ENCODE measurements around the gene ABCC9.

DNA sequence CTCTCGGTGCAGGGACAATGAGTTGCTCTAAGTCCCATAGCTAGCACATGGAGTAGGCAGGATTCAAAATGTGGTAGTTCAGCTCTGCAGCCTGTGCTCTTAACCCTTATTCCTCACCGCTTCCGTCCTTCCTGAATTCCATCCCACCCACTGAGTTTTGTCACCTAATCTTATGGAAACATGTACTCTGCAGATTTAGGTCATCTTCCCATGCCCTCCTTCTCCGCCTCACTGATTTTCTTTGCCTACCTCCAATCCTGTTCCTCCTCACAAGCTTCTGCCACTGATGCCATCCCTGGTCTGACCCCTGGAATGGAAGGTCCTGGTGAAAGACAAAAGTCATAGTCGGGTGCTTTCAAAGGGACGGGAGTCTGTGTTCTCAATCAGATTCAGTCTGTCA lies 46.5 kb upstream of the ABCC9 start:
- TF ChIP-seq, protein P1, sequence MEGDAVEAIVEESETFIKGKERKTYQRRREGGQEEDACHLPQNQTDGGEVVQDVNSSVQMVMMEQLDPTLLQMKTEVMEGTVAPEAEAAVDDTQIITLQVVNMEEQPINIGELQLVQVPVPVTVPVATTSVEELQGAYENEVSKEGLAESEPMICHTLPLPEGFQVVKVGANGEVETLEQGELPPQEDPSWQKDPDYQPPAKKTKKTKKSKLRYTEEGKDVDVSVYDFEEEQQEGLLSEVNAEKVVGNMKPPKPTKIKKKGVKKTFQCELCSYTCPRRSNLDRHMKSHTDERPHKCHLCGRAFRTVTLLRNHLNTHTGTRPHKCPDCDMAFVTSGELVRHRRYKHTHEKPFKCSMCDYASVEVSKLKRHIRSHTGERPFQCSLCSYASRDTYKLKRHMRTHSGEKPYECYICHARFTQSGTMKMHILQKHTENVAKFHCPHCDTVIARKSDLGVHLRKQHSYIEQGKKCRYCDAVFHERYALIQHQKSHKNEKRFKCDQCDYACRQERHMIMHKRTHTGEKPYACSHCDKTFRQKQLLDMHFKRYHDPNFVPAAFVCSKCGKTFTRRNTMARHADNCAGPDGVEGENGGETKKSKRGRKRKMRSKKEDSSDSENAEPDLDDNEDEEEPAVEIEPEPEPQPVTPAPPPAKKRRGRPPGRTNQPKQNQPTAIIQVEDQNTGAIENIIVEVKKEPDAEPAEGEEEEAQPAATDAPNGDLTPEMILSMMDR (IDR thresholded peaks at IDR 0.05 in 4 of 5, conservative IDR thresholded peaks at IDR 0.05 in 1 of 5) = no peak
- no peak for TF ChIP-seq POLR2A (IDR thresholded peaks at IDR 0.05)
